Fibroblast of lung (primary cell): ENCODE measurements around the gene RNF5. TPM values are rescaled to one million over a fixed set of nuclear protein-coding genes. Genes with fewer than 3 reads are reported as not detected.

Experiments
- DNase-seq, 2 donors: peaks; one replicate each; pipeline versions ENCODE4 v3.0.0 to v3.0.0-alpha.2; 2010; ENCODE audit warnings: low read depth in 2 of 2
- H2AFZ ChIP-seq: 2 replicates; pipeline ENCODE4 v1.5.1; 2012; ENCODE audit warnings: low read length, control low read depth, inconsistent platforms
- H3K27ac ChIP-seq: 2 replicates; pipeline ENCODE4 v1.5.1; 2011; ENCODE audit warnings: low read length, control low read depth; ENCODE audit not compliant: insufficient read depth
- H3K27me3 ChIP-seq: 2 replicates; pipeline ENCODE4 v1.5.1; 2011; ENCODE audit warnings: mild to moderate bottlenecking, low read length; ENCODE audit not compliant: control insufficient read depth, insufficient read depth
- H3K36me3 ChIP-seq: 2 replicates; pipeline ENCODE4 v1.5.1; 2011; ENCODE audit warnings: low read length; ENCODE audit not compliant: control insufficient read depth, insufficient read depth
- H3K4me1 ChIP-seq: 2 replicates; pipeline ENCODE4 v1.5.1; 2011; ENCODE audit warnings: low read length; ENCODE audit not compliant: control insufficient read depth, insufficient read depth; ENCODE audit errors: extremely low read depth
- H3K4me2 ChIP-seq: 2 replicates; pipeline ENCODE4 v1.5.1; 2011; ENCODE audit warnings: low read length, control low read depth; ENCODE audit not compliant: insufficient read depth; ENCODE audit errors: extremely low read depth
- H3K4me3 ChIP-seq, 4 experiments: fragments of 200-600 bp in 1 of 4; sonication (generic) in 1 of 4; replicated peaks in 1 of 4; 2 replicates each; pipeline ENCODE4 v1.5.1; 2011 to 2016; ENCODE audit warnings: low read length in 4 of 4, low read depth in 3 of 4, mild to moderate bottlenecking in 3 of 4, control low read depth in 2 of 4, inconsistent platforms in 1 of 4, mixed read lengths in 1 of 4; ENCODE audit not compliant: insufficient read depth in 1 of 4; ENCODE audit errors: control extremely low read depth in 1 of 4
- H3K79me2 ChIP-seq: 2 replicates; pipeline ENCODE4 v1.5.1; 2012; ENCODE audit warnings: mild to moderate bottlenecking, low read length, inconsistent platforms; ENCODE audit not compliant: control insufficient read depth, insufficient read depth
- H3K9ac ChIP-seq: 2 replicates; pipeline ENCODE4 v1.5.1; 2011; ENCODE audit warnings: mild to moderate bottlenecking, low read length, control low read depth; ENCODE audit not compliant: insufficient read depth
- H3K9me3 ChIP-seq: 2 replicates; pipeline ENCODE4 v1.5.1; 2012; ENCODE audit warnings: low read depth, low read length; ENCODE audit not compliant: control insufficient read depth, insufficient read depth
- H4K20me1 ChIP-seq: 2 replicates; pipeline ENCODE4 v1.5.1; 2011; ENCODE audit warnings: low read length; ENCODE audit not compliant: control insufficient read depth, insufficient read depth; ENCODE audit errors: extremely low read depth
- CTCF ChIP-seq, 2 donors: IDR thresholded peaks in 1 of 2; conservative IDR thresholded peaks in 1 of 2; 1 replicate in 1 of 2; 2 replicates in 1 of 2; pipeline ENCODE4 v1.5.1; 2011 to 2012; ENCODE audit warnings: low read length in 2 of 2, control low read depth in 1 of 2, inconsistent platforms in 1 of 2, low read depth in 1 of 2, mild to moderate bottlenecking in 1 of 2
- EZH2 ChIP-seq: IDR thresholded peaks from 2 replicates; pipeline ENCODE4 v1.5.1; 2012; ENCODE audit warnings: low read length, control low read depth, mild to moderate bottlenecking; ENCODE audit errors: missing control alignments
- polyA plus RNA-seq, 2 donors: library from polyadenylated mRNA; depleted of rRNA in 1 of 2; stranded (reverse) in 1 of 2; unstranded in 1 of 2; fragments of >200 nt; gene quantifications; 2 replicates each; pipeline ENCODE4 v1.2.1, GENCODE V29; 2011 to 2012; ENCODE audit warnings: missing spikeins in 1 of 2
- total RNA-seq: library from RNA; depleted of rRNA; stranded (reverse); fragments of >200 nt; gene quantifications from 2 replicates; pipeline ENCODE4 v1.2.1, GENCODE V29; 2014

RNF5 gene
- total and polyA plus RNA-seq, 2 donors (not counting 1 experiment from before 2014, with no cell fraction given) = 23.9 to 63.4 TPM

- Histone ChIP-seq H3K4me2 (no peak overlapping the region), H3K4me1 (no peaks in the 10 kb centered on the region), H2AFZ (no peak overlapping the region), H4K20me1 (no peaks in the 10 kb centered on the region), H3K27me3 (no peaks in the 10 kb centered on the region), H3K36me3 (no peaks in the 10 kb centered on the region), H3K4me3 (no peak overlapping the region), H3K27ac (no peak overlapping the region), H3K9ac (no peak overlapping the region), H3K9me3 (no peaks in the 10 kb centered on the region), H3K79me2 (no peaks in the 10 kb centered on the region)
- DNase-seq = no peak
- no peak for TF ChIP-seq CTCF (conservative IDR thresholded peaks at IDR 0.05 in 1 of 2, IDR thresholded peaks at IDR 0.05 in 1 of 2; ENCODE audit: low read depth in 1 of 2, low read length in 2 of 2)
- TF ChIP-seq EZH2 = no peak
Observed at GRCh38 chr6:32213649-32214048, 35.4 kb downstream of the RNF5 start.

DNA sequence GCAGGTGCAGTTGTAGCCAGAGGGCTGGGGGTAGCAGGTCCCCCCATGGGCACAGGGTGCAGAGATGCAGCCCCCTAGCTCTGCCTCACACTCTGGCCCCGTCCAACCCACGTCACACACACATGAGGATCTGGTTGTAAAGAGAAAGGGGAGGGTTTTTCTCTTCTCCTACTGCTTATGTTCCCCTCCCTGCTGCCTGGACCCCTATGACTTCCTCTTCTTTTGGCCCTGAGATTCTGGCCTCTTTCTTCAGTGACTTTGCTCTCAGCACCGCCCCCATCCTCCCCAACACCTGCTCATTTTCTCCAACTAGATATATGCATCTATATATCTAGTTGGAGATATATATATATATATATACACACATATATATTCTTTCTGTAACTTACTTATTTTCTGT, 35.9 kb downstream of the RNF5 start:
- DNase-seq = no peak
- Histone ChIP-seq H3K4me3 (no peak overlapping the region), H4K20me1 (no peaks in the 10 kb centered on the region), H3K27me3 (no peaks in the 10 kb centered on the region), H3K9me3 (no peaks in the 10 kb centered on the region), H2AFZ (no peak overlapping the region), H3K4me1 (no peaks in the 10 kb centered on the region), H3K9ac (no peak overlapping the region), H3K79me2 (no peaks in the 10 kb centered on the region), H3K4me2 (no peak overlapping the region), H3K36me3 (no peaks in the 10 kb centered on the region), H3K27ac (no peak overlapping the region)
- TF ChIP-seq CTCF (conservative IDR thresholded peaks at IDR 0.05 in 1 of 2, IDR thresholded peaks at IDR 0.05 in 1 of 2; ENCODE audit: low read depth in 1 of 2, low read length in 2 of 2) = no peak
- no peak for TF ChIP-seq EZH2

- H3K4me1 ChIP-seq = no peaks in the 10 kb centered on the region
- H3K36me3 ChIP-seq = no peaks in the 10 kb centered on the region
- H3K4me3 ChIP-seq = no peak overlapping the region
- no peak overlapping the region for H3K27ac ChIP-seq
- H2AFZ ChIP-seq = no peak overlapping the region
- no peaks in the 10 kb centered on the region for H3K9me3 ChIP-seq
- no peak for DNase-seq
- no peaks in the 10 kb centered on the region for H3K79me2 ChIP-seq
- H3K4me2 ChIP-seq = no peak overlapping the region
- no peaks in the 10 kb centered on the region for H3K27me3 ChIP-seq
- H4K20me1 ChIP-seq = no peaks in the 10 kb centered on the region
- no peak overlapping the region for H3K9ac ChIP-seq
- no peak for TF ChIP-seq CTCF (conservative IDR thresholded peaks at IDR 0.05 in 1 of 2, IDR thresholded peaks at IDR 0.05 in 1 of 2; ENCODE audit: low read depth in 1 of 2, low read length in 2 of 2)
- TF ChIP-seq EZH2 = no peak
Observed at GRCh38 chr6:32215617-32216016, 37.4 kb downstream of the RNF5 start.
